GM23248 (cell line): Measurements from ENCODE around the gene DHDDS.

Source experiments
- EZH2 ChIP-seq: fragments of 200-600 bp; sonication (generic); IDR thresholded peaks from 2 replicates; pipeline ENCODE4 v1.6.1; 2018; ENCODE audit warnings: antibody characterized with exemption, mild to moderate bottlenecking; ENCODE audit not compliant: insufficient read depth, poor library complexity, severe bottlenecking
- EZH2phosphoT487 ChIP-seq: fragments of 200-600 bp; sonication (generic); IDR thresholded peaks from 2 replicates; pipeline ENCODE4 v1.6.1; 2018; ENCODE audit warnings: antibody characterized with exemption, moderate library complexity, mild to moderate bottlenecking, low read depth; ENCODE audit not compliant: insufficient read depth

DNA sequence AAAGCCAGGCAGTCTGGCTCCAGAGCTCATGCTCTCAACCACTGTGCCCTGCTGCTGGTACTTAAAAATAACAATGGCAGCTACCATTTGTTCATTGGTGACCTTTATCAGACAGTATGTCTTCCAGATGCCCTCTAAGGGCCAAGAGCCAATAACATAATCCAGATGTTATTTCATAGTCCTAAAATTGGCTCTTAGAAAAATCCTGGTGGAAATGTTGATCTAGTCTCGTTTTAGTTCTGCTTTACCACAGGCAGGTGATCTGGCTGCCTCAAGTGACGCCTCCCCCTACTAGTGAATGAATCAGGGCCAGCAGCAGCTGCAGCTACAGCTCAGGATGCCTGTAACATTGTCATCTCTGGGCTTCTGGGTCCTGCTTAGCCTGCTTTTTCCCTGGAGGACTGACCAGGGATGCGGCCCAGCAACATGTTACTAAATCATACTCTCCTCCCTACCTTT lies 27.5 kb downstream of the DHDDS start:
- TF ChIP-seq EZH2 = no peak
- TF ChIP-seq EZH2phosphoT487 = no peak
